Neural cell (in vitro differentiated cells): ENCODE data around the gene ADH6. TPM values are rescaled to one million over a fixed set of nuclear protein-coding genes. Genes with fewer than 3 reads are reported as not detected.

Source experiments
- H2AFZ ChIP-seq: fragments of 200-600, 300-800 bp; sonication (generic), shearing (Covaris generic); 2 replicates; pipeline ENCODE4 v1.6.0; 2014; ENCODE audit warnings: low read depth, mild to moderate bottlenecking, antibody characterized with exemption, low read length, moderate library complexity
- H3F3A ChIP-seq: fragments of 200-600 bp; shearing (Covaris generic); 2 replicates; pipeline ENCODE4 v1.6.1; 2016; ENCODE audit warnings: mild to moderate bottlenecking, moderate library complexity, mixed read lengths, antibody characterized with exemption, low read length; ENCODE audit not compliant: insufficient read depth, poor library complexity, severe bottlenecking
- H3K27ac ChIP-seq: fragments of 200-600, 300-800 bp; sonication (generic), shearing (Covaris generic); 2 replicates; pipeline ENCODE4 v1.5.1; 2014; ENCODE audit warnings: mild to moderate bottlenecking, low read length, moderate library complexity
- H3K27me3 ChIP-seq: fragments of 300-800, 200-600 bp; sonication (generic), shearing (Covaris generic); 2 replicates; pipeline ENCODE4 v1.6.0; 2014; ENCODE audit warnings: mild to moderate bottlenecking, low read depth, low read length, moderate library complexity; ENCODE audit not compliant: insufficient read depth
- H3K36me3 ChIP-seq: fragments of 300-800, 200-600 bp; sonication (generic), shearing (Covaris generic); 2 replicates; pipeline ENCODE4 v1.5.1; 2014; ENCODE audit warnings: mild to moderate bottlenecking, antibody characterized with exemption, low read length, moderate library complexity; ENCODE audit not compliant: insufficient read depth
- H3K4me2 ChIP-seq: fragments of 300-800, 200-600 bp; sonication (generic), shearing (Covaris generic); 2 replicates; pipeline ENCODE4 v1.6.0; 2014; ENCODE audit warnings: mild to moderate bottlenecking, low read length
- H3K4me3 ChIP-seq: fragments of 300-800, 200-600 bp; sonication (generic), shearing (Covaris generic); 2 replicates; pipeline ENCODE4 v1.5.1; 2014; ENCODE audit warnings: mild to moderate bottlenecking, low read length, moderate library complexity
- H3K79me2 ChIP-seq: fragments of 200-600 bp; shearing (Covaris generic); replicated peaks from 2 replicates; pipeline ENCODE4 v1.6.0; 2014; ENCODE audit warnings: mild to moderate bottlenecking, low read length, moderate library complexity; ENCODE audit not compliant: insufficient read depth
- H3K9ac ChIP-seq: fragments of 300-800, 200-600 bp; sonication (generic), shearing (Covaris generic); 2 replicates; pipeline ENCODE4 v1.6.1; 2016; ENCODE audit warnings: mild to moderate bottlenecking, low read length, mixed read lengths
- H3K9me2 ChIP-seq: fragments of 200-600 bp; shearing (Covaris generic); 2 replicates; pipeline ENCODE4 v1.6.1; 2016; ENCODE audit warnings: mild to moderate bottlenecking, low read length, mixed read lengths; ENCODE audit not compliant: insufficient read depth
- H3K9me3 ChIP-seq: fragments of 200-600, 300-800 bp; sonication (generic), shearing (Covaris generic); 2 replicates; pipeline ENCODE4 v1.6.1; 2016; ENCODE audit warnings: mild to moderate bottlenecking, mixed run types, low read length, moderate library complexity, mixed read lengths
- H4K20me1 ChIP-seq: fragments of 200-600 bp; shearing (Covaris generic); 2 replicates; pipeline ENCODE4 v1.6.1; 2016; ENCODE audit warnings: mild to moderate bottlenecking, mixed run types; ENCODE audit not compliant: insufficient read depth
- CTCF ChIP-seq: fragments of 450-650 bp; IDR thresholded peaks from 2 replicates; pipeline ENCODE4 v1.5.1; 2014; ENCODE audit warnings: antibody characterized with exemption, mild to moderate bottlenecking, moderate library complexity; ENCODE audit not compliant: poor library complexity, severe bottlenecking
- EP300 ChIP-seq: fragments of 450-650 bp; conservative IDR thresholded peaks from 2 replicates; pipeline ENCODE4 v1.6.1; 2014; ENCODE audit warnings: antibody characterized with exemption, mild to moderate bottlenecking, moderate library complexity; ENCODE audit not compliant: poor library complexity, severe bottlenecking
- EZH2 ChIP-seq: fragments of 200-600, 300-800 bp; shearing (Covaris generic), sonication (generic); IDR thresholded peaks from 2 replicates; pipeline ENCODE4 v1.6.1; 2014; ENCODE audit warnings: antibody characterized with exemption, low read length, borderline replicate concordance, mild to moderate bottlenecking; ENCODE audit not compliant: insufficient read depth, poor library complexity, severe bottlenecking
- MXI1 ChIP-seq: fragments of 450-650 bp; conservative IDR thresholded peaks from 2 replicates; pipeline ENCODE4 v1.6.1; 2014; ENCODE audit warnings: antibody characterized with exemption, mild to moderate bottlenecking; ENCODE audit not compliant: poor library complexity, severe bottlenecking
- POLR2AphosphoS5 ChIP-seq: IDR thresholded peaks from 2 replicates; pipeline ENCODE4 v1.6.1; 2012
- RAD21 ChIP-seq: fragments of 450-650 bp; conservative IDR thresholded peaks from 2 replicates; pipeline ENCODE4 v1.6.1; 2014; ENCODE audit warnings: antibody characterized with exemption, mild to moderate bottlenecking, moderate library complexity
- REST ChIP-seq: IDR thresholded peaks from 2 replicates; pipeline ENCODE4 v1.6.1; 2012; ENCODE audit warnings: borderline replicate concordance
- SMC3 ChIP-seq: fragments of 450-650 bp; conservative IDR thresholded peaks from 2 replicates; pipeline ENCODE4 v1.6.1; 2014; ENCODE audit warnings: antibody characterized with exemption, mild to moderate bottlenecking, moderate library complexity; ENCODE audit not compliant: poor library complexity
- TAF1 ChIP-seq: IDR thresholded peaks from 2 replicates; pipeline ENCODE4 v1.6.1; 2012; ENCODE audit warnings: low read depth
- polyA minus RNA-seq: library from RNA; depleted of rRNA, polyadenylated mRNA; stranded (reverse); fragments of >200 nt; gene quantifications from 2 replicates; pipeline ENCODE4 v1.2.3, GENCODE V29; 2014
- polyA plus RNA-seq: library from polyadenylated mRNA; depleted of rRNA; stranded (reverse); fragments of >200 nt; gene quantifications from 2 replicates; pipeline ENCODE4 v1.2.3, GENCODE V29; 2014

The ADH6 gene
- polyA plus RNA-seq (not detected in 2 replicates), polyA minus RNA-seq (not detected in 2 replicates)

DNA sequence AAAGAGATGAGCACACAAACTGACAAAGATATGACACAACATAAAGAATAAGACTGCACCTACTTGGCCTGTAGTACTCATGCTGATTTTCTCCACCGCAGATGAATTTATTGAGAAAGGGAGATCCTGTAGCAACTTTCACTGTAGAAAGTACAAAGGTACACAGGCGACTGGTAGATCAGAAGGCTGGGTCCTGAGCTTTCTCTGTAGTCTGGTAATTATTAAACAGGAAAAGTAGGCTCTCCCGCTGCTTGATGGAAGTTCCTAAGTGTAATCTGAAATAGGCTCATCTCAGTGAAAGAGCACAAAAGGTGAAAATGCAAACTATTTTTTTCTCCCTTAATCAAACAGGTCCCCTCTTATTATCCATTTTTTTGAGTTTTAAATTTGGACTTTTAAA lies at the start of gene ADH6:
Gene ADH6 (minus strand): TSS at position 175 of the 400 bp plus-strand sequence. CDS start 94 bp downstream, at position 81.
- no peaks in the 10 kb centered on the region for H3K9me3 ChIP-seq
- no peak for TF ChIP-seq SMC3
- TF ChIP-seq TAF1 = no peak
- no peak for TF ChIP-seq REST

GRCh38 chr4:99264927-99265326 lies 45.9 kb upstream of the ADH6 start:
- Histone ChIP-seq H3K9me3 (no peaks in the 10 kb centered on the region), H2AFZ (no peak overlapping the region), H3F3A (no peaks in the 10 kb centered on the region), H3K27ac (no peak overlapping the region), H3K36me3 (no peaks in the 10 kb centered on the region), H3K79me2 (no peaks in the 10 kb centered on the region), H3K27me3 (no peaks in the 10 kb centered on the region), H3K9me2 (no peaks in the 10 kb centered on the region), H3K4me2 (no peak overlapping the region), H3K9ac (no peak overlapping the region), H3K4me3 (no peak overlapping the region), H4K20me1 (no peaks in the 10 kb centered on the region)
- TF ChIP-seq EZH2 = no peak
- no peak for TF ChIP-seq CTCF
- no peak for TF ChIP-seq SMC3
- no peak for TF ChIP-seq MXI1
- no peak for TF ChIP-seq RAD21
- TF ChIP-seq TAF1 = no peak

More for the DNA sequence above, at the start of gene ADH6:
- H2AFZ ChIP-seq = no peak within 1 kb of the TSS
- no peaks in the 10 kb centered on the region for H3K79me2 ChIP-seq
- no peak within 1 kb of the TSS for H3K9ac ChIP-seq
- H3K27me3 ChIP-seq = no peaks in the 10 kb centered on the region
- no peak within 1 kb of the TSS for H3K4me3 ChIP-seq
- no peaks in the 10 kb centered on the region for H4K20me1 ChIP-seq
- H3K4me2 ChIP-seq = no peak within 1 kb of the TSS
- no peaks in the 10 kb centered on the region for H3K36me3 ChIP-seq
- no peak within 1 kb of the TSS for H3K27ac ChIP-seq
- no peaks in the 10 kb centered on the region for H3F3A ChIP-seq
- H3K9me2 ChIP-seq = no peaks in the 10 kb centered on the region

GRCh38 chr4:99252746-99253145 lies 33.7 kb upstream of the ADH6 start:
- Histone ChIP-seq H3K79me2 (no peaks in the 10 kb centered on the region), H3K36me3 (no peaks in the 10 kb centered on the region), H3K9ac (no peak overlapping the region), H3K9me3 (no peaks in the 10 kb centered on the region), H3K27ac (no peak overlapping the region), H3K27me3 (no peaks in the 10 kb centered on the region), H3K4me2 (no peak overlapping the region), H4K20me1 (no peaks in the 10 kb centered on the region), H3F3A (no peaks in the 10 kb centered on the region), H3K4me3 (no peak overlapping the region), H2AFZ (no peak overlapping the region), H3K9me2 (no peaks in the 10 kb centered on the region)
- no peak for TF ChIP-seq CTCF
- no peak for TF ChIP-seq SMC3
- no peak for TF ChIP-seq REST
- TF ChIP-seq EZH2 = no peak
- TF ChIP-seq MXI1 = no peak
- TF ChIP-seq RAD21 = no peak
- TF ChIP-seq EP300 = no peak
- TF ChIP-seq TAF1 = no peak
- no peak for TF ChIP-seq POLR2AphosphoS5
